GOT3 (cell line): ENCODE results near the gene SEMG2.

Source experiments
- DNase-seq: peaks from one replicate; lab custom pipeline; 2025; ENCODE audit warnings: mixed read lengths; lab: John Stamatoyannopoulos, UW

Gene SEMG2

DNA sequence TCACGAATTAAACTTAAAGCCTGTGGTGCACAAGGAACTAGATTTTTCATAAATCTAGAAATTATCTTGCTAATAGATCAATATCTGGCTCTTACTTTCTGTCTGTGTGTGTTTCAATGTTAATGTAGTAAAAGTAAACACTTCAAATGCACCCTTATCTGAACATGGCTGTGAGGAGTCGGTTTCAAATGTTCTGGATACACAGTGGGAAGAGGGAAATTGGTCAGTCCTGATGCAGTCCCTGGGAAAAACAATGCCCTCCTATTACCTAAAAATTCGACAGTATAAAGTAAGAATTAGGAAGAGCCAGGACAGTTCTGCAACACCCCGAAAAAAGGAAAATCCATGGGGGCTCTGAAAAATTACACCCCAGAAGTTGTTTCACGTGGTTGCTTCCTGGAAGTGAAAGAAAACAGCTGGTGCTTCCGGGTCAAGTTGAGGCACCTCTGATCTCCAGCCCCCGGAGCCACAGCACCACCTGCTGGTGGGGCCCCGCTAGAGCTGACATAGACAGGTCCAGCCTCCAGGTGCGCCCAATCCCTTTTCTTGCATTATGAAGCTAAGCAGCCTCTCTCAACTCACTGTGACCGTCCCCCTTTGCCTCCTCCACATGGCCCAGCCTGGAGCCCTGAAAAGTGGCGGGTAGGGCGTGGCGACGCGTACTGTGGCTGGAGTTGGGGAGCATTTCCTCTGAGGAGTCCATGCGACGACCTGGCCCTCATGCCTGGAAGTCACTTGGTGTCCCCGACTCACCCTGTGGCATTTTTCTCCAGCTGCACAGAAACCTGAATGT lies 8.3 kb downstream of the SEMG2 start:
- DNase-seq: no peak

- DNase-seq: no peak
Measured at GRCh38 chr20:45230631-45231030, 9.5 kb downstream of the SEMG2 start.

GRCh38 chr20:45235995-45236394 lies 14.8 kb downstream of the SEMG2 start:
- DNase-seq: no peak

DNA sequence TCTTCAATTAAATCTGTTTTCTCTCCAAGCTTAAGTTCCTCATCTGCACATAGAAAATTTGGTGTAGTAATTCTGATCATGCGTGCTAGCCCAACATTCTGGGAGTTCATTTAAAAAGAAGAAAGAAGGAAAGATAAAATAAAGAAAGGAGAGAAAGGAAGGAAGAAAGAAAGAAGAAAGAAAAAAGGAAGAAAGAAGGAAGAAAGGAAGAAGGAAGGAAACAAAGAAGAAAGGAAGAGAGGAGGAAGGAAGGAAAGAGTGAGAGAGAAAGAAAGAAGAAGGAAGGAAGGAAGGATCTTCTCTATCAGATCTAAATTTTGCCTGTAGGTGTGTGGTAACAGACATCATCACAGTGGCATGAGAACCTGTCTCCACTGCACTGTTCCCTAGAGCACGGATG lies 17.0 kb downstream of the SEMG2 start:
- DNase-seq: no peak

DNA sequence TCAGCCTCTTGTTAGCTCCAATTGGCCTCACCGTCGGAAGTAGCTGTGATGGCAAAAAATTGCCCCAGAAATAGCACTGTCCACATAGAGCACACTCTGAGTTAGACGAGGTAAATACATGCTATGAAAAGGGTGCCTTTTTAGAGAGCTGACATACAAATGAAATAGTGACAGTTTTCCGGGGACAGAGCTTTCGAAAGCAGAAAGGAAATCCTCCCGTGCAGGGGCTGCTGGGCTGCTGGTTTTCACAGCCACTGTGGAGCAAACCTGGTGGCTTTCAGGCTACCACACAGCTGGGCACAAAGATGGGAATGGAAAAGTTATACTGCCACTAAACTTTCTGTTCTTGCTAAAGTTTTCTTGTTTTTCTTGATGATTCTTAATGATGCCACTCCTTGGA lies 24.9 kb downstream of the SEMG2 start:
- DNase-seq: no peak

DNA sequence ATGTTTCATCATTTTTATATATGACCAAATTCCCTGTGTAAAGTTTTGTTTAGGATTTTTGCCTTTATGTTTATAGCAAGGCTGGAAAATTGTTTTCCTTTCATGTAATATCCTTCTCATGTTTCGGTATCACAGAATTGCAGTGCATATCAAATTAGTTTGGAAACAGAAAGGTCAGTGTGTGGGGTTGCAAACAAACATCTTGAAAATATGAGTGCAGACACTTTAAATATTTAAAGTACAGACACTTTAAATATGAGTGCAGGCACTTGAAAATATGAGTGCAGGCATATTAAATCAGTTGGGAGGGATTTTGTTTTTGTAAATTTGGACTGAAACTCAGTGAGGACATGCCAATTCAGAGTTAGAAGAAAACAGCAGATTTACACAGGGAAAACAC lies 26.7 kb downstream of the SEMG2 start:
- no peak for DNase-seq

- DNase-seq: no peak
Measured at GRCh38 chr20:45248609-45249008, 27.4 kb downstream of the SEMG2 start.

DNA sequence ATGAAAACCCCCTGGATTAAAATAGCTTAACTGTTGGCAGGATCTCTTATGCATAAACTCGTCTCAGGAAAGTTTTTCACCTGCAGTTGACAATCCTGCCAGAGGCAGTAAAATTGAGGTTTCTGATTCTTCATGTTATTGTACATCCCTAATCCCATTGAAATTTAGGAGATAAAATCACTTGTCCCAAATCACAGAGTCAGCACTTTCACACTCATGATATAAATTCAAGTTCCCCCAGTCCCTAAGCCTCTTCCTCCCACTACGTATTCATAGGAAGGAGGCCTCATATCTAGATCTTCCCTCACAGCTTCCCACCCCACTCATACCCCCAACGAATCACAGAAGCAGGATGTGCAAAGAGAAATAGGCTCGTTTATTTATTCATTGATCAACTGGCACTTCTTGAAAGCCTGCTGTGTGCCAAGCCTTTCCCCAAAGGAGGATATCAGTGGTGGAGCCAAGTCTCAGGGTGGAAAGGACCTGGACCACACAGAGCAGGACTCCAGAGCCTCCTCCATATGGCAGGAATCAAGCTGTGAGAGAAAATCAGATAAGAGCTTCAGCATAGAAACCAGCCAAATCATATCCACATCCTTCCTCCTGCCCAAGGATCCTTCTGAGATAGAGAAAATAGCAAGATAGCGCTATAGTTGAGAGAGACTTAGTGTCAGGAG lies 30.8 kb downstream of the SEMG2 start:
- no peak for DNase-seq

- DNase-seq: no peak
Measured at GRCh38 chr20:45253261-45253660, 32.1 kb downstream of the SEMG2 start.

DNA sequence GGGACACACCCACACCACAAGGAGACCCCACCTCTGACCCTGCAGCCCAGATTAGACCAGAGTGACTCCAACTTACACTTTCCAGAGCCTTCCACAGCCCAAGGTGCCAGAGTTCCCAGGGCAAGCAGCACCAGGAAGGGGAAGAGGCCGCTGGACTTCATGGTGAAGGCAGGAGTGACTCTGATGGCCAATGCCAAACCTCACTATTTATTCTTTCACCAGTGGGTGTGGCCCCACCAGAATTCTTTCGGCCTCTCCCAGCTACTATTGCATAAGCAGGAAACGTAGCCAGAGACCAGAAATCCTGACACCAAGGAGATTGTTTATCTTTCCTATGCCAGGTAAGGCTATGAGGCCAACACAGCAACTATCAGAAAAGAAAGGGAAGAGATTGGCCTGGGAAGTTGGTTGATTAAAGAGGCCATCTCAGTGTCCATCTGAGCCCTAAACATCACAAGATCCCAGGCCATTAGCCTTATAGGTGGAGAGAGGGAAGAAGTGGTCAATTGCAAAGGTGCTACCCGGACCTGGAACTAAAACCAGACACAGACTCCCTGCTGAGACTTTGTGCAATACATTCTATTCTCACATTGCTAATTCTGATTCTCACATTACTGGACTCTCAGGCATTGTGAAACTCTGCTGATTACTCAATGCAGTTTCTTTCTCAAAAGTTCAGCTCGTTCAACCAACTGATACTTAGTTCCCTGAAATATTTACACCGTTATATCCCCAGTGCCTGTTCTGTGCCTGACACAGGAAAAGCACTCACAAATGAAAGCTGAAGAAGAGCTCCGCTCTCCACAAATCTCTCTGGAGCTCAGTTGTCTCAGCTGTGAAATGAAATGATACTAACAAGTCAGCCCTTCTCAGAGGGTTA lies 33.5 kb downstream of the SEMG2 start, which contains the start of gene SLPI:
Gene SLPI, minus strand, starts transcription at position 182 of the 880 bp plus-strand sequence. Its CDS starts 21 bp downstream, at position 161.
- DNase-seq: no peak

GRCh38 chr20:45257161-45257560 lies 36.0 kb downstream of the SEMG2 start:
- DNase-seq: no peak

GRCh38 chr20:45257711-45258110 lies 36.5 kb downstream of the SEMG2 start:
- no peak for DNase-seq

DNA sequence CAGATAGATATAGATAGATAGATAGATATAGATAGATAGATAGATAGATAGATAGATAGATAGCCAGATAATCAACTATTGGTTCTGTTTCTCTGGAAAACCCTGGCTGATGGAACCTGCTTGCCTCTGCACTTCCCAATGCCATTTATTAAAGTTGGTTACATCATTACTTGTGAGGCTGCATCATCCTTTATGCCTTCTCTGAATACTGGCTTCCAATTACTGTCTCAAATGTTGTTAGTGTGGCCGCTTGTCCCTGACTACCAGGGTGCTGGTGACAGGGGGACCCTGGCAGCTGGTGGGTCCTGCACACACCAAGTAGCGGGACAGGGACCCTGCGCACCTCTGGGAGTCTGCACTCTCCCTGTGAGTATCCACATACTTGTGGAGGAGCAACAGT lies 37.1 kb downstream of the SEMG2 start:
- DNase-seq: no peak

DNA sequence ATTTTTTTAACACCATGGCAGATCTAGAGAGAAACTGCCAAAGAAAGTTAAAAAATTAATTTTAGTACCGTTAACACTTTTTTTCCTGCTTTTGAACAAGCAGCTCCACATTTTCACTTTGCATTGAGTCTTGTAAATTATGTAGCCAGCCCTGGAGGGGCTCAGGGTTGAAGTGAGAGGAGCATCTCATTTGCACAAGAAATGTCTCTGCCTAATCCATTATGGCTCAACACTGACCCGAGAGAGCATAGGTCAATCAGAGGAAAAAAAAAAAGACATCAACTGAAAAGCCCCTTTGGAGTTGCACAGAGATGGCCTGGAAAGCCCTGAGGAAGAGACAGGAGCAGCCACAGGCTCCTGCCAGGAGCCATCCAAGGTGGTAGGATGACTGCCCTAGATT lies 37.5 kb downstream of the SEMG2 start:
- no peak for DNase-seq

DNA sequence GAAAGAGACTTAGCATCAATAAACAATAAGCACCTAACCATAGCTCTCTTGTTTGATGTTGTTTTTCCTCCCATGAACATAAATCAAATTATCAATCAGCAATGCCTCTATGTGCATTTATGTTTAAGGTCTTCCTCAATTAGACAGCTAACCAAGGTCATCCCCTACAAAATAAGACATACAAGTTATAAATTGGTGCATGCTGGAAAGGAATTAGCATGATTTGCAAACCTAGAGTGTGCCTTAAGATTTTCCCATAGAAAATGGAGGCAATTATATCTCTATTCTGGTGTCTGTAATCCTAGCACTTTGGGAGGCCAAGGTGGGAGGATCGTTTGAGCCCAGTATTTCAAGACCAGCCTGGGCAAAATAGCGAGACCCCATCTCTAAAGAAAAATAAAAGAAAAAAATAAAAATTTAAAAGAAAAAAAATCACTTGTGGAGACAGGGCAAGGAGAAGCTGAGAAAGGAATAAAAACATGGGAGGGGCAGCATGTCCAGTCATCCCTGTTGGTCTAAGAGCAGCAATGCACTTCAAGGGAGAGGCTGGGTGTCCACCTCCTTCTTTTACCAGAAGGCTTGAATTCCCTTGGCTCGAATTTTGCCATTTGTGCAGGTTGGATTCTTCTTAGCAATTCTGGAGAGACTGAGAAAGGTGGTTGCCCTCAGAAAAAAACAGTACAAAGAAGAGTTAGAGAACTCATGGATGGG lies 42.5 kb downstream of the SEMG2 start:
- no peak for DNase-seq

- no peak for DNase-seq
Measured at GRCh38 chr20:45266977-45267376, 45.8 kb downstream of the SEMG2 start.

- no peak for DNase-seq
Measured at GRCh38 chr20:45268531-45268930, 47.4 kb downstream of the SEMG2 start.

DNA sequence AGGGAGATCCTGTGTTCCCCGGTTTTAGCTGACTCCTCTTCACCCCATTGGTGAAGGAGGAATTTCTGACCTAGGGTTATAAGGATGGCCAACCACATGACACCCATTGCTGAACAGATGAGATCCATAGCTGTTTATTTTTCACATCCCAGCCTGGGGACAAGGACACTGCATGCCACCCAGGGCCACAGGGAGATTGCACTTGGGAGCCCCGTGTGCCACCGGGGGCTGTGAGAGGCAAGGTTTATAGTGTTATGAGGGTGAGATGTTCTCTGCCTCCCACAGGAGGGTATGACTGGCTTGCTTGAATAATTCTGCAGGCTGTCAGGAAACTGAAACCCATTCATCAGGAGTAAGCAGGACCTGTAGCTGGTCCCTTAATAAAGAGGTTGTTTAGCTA lies 47.9 kb downstream of the SEMG2 start:
- DNase-seq: no peak

- no peak for DNase-seq
Measured at GRCh38 chr20:45269754-45270270, 48.6 kb downstream of the SEMG2 start.
